GM23338 (cell line): ENCODE data around the gene RAVER1.

ENCODE experiments used
- CTCF ChIP-seq, 2 experiments: fragments of 200-600 bp in 1 of 2; sonication (generic) in 1 of 2; conservative IDR thresholded peaks; 2 replicates each; pipeline versions ENCODE4 v1.5.1 to v1.6.1; 2016 to 2017; ENCODE audit warnings: antibody characterized with exemption in 2 of 2, low read depth in 2 of 2, mild to moderate bottlenecking in 2 of 2, moderate library complexity in 1 of 2
- EZH2 ChIP-seq: fragments of 200-600 bp; sonication (generic); IDR thresholded peaks from one replicate; pipeline ENCODE4 v1.8.0; 2017; ENCODE audit warnings: antibody characterized with exemption, mild to moderate bottlenecking, low read depth; ENCODE audit not compliant: unreplicated experiment
- REST ChIP-seq: IDR thresholded peaks from one replicate; pipeline ENCODE4 v1.6.1; 2018; ENCODE audit warnings: antibody characterized with exemption; ENCODE audit not compliant: unreplicated experiment
- ZNF462 ChIP-seq: fragments of 250-450 bp; sonication (Bioruptor Pico); IDR thresholded peaks from 2 replicates; pipeline ENCODE4 v1.5.0; 2020; ENCODE audit warnings: mild to moderate bottlenecking, moderate library complexity

GRCh38 chr19:10362259-10362658 lies 28.9 kb upstream of the RAVER1 start:
- no peak for TF ChIP-seq CTCF (conservative IDR thresholded peaks at IDR 0.05; ENCODE audit: low read depth in 2 of 2)
- no peak for TF ChIP-seq ZNF462 (CRISPR knock-in tag)
- no peak for TF ChIP-seq EZH2
- no peak for TF ChIP-seq REST
